KMS-11 (cell line): ENCODE data around the gene PITHD1.

Source experiments
- H2AFZ ChIP-seq: fragments of 200-600 bp; sonication (generic); 2 replicates; pipeline ENCODE4 v1.6.1; 2016; ENCODE audit warnings: antibody characterized with exemption, mixed run types, low read depth
- H3K27ac ChIP-seq: fragments of 200-600 bp; sonication (generic); 2 replicates; pipeline ENCODE4 v1.6.1; 2016; ENCODE audit warnings: mild to moderate bottlenecking, mixed run types
- H3K27me3 ChIP-seq: fragments of 200-600 bp; sonication (generic); 2 replicates; pipeline ENCODE4 v1.6.1; 2017; ENCODE audit warnings: mild to moderate bottlenecking, low read depth, mixed run types, moderate library complexity; ENCODE audit not compliant: insufficient read depth
- H3K36me3 ChIP-seq: fragments of 200-600 bp; sonication (generic); 2 replicates; pipeline ENCODE4 v1.6.1; 2017; ENCODE audit warnings: mild to moderate bottlenecking, mixed run types; ENCODE audit not compliant: insufficient read depth
- H3K4me1 ChIP-seq: fragments of 200-600 bp; sonication (generic); 2 replicates; pipeline ENCODE4 v1.6.1; 2016; ENCODE audit warnings: mild to moderate bottlenecking, low read depth, mixed run types; ENCODE audit not compliant: poor library complexity, severe bottlenecking
- H3K4me2 ChIP-seq: fragments of 200-600 bp; sonication (generic); 2 replicates; pipeline ENCODE4 v1.7.0; 2016; ENCODE audit warnings: mild to moderate bottlenecking, mixed run types
- H3K4me3 ChIP-seq: fragments of 200-600 bp; sonication (generic); IDR thresholded peaks from 2 replicates; pipeline ENCODE4 v1.6.1; 2017; ENCODE audit warnings: low read depth, low read length, mixed read lengths; ENCODE audit not compliant: insufficient read depth
- H3K79me2 ChIP-seq: fragments of 200-600 bp; sonication (generic); 2 replicates; pipeline ENCODE4 v1.6.1; 2016; ENCODE audit warnings: low read depth, mixed run types; ENCODE audit not compliant: insufficient read depth
- H3K9ac ChIP-seq: fragments of 200-600 bp; sonication (generic); 2 replicates; pipeline ENCODE4 v1.6.1; 2016; ENCODE audit warnings: mild to moderate bottlenecking, mixed run types
- H4K20me1 ChIP-seq: fragments of 200-600 bp; sonication (generic); 2 replicates; pipeline ENCODE4 v1.6.1; 2016; ENCODE audit warnings: mild to moderate bottlenecking, mixed run types; ENCODE audit not compliant: insufficient read depth
- TF ChIP-seq, protein P1 (sequence below): fragments of 200-600 bp; sonication (generic); conservative IDR thresholded peaks from 2 replicates; pipeline ENCODE4 v1.6.1; 2017; ENCODE audit warnings: low read depth, mild to moderate bottlenecking, antibody characterized with exemption, low read length, moderate library complexity, mixed read lengths

Gene PITHD1

DNA sequence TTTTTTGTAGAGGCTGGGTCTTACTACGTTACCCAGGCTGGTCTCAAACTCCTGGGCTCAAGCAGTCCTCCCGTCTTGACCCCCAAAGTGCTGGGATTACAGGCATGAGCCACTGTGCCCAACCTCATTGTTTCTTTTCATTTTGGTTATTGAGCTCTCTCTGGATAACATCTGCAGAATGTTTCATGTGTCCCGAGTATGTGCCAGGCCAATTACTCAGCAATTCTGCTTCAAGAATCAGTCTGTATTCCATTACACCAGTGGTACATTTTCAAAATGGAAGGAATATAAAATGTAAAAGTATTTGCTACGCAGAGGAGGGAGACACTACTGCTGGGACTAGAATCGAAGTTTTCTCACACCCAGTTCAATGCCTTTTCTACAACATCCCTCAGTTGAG is 36.6 kb upstream of the PITHD1 start:
- H3K79me2 ChIP-seq: peaks cover 29% of the 10 kb centered on the region
- TF ChIP-seq, protein P1, sequence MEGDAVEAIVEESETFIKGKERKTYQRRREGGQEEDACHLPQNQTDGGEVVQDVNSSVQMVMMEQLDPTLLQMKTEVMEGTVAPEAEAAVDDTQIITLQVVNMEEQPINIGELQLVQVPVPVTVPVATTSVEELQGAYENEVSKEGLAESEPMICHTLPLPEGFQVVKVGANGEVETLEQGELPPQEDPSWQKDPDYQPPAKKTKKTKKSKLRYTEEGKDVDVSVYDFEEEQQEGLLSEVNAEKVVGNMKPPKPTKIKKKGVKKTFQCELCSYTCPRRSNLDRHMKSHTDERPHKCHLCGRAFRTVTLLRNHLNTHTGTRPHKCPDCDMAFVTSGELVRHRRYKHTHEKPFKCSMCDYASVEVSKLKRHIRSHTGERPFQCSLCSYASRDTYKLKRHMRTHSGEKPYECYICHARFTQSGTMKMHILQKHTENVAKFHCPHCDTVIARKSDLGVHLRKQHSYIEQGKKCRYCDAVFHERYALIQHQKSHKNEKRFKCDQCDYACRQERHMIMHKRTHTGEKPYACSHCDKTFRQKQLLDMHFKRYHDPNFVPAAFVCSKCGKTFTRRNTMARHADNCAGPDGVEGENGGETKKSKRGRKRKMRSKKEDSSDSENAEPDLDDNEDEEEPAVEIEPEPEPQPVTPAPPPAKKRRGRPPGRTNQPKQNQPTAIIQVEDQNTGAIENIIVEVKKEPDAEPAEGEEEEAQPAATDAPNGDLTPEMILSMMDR: no peak
- H4K20me1 ChIP-seq: peaks cover 3% of the 10 kb centered on the region
- H3K27me3 ChIP-seq: no peaks in the 10 kb centered on the region
- H3K4me3 ChIP-seq: no peak overlapping the region
- H3K4me1 ChIP-seq: peaks cover 54% of the 10 kb centered on the region
- no peaks in the 10 kb centered on the region for H3K36me3 ChIP-seq
- H3K4me2 ChIP-seq: no peak overlapping the region
- no peak overlapping the region for H3K27ac ChIP-seq
- no peak overlapping the region for H3K9ac ChIP-seq
- no peak overlapping the region for H2AFZ ChIP-seq

DNA sequence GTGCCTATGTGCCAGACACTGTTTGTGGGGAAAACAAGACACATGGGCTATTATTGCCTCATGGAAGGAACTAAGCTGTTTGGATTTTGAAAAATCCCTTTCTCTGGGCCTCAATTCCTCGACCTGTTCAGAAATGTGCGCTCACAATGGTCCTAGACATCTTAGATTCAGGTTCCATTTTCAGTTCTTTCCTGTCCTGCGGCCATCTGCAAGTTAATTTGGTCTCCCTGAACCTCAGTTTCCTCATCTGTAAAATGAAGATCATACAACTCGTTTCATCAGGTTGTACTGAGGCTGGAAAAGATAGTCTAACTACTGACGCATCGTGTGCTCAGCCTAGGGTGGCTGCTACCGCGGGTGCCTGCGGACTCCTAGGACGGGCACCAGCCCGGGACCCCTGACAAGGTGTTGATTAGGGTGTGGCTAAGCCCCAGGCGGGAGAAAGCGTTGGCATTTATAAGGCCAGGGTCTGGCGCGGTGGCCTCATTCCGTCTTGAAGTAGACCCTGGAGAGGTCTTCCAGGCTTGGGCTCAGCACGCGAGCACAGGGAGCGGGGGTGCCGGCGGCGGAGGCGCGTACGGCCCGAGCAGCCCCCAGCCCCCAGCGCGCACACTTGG is 35.4 kb upstream of the PITHD1 start:
- Histone ChIP-seq H3K4me1 (peaks cover 43% of the 10 kb centered on the region), H3K36me3 (no peaks in the 10 kb centered on the region), H4K20me1 (peaks cover 10% of the 10 kb centered on the region), H3K4me3 (peak overlapping the region; percentile 20), H3K27ac (peak overlapping the region; percentile 31; the same call in 1 of the 2 replicates), H2AFZ (peak overlapping the region; percentile 80), H3K9ac (peak overlapping the region; percentile 76), H3K4me2 (peak overlapping the region; percentile 96), H3K79me2 (peaks cover 41% of the 10 kb centered on the region), H3K27me3 (no peaks in the 10 kb centered on the region)
- TF ChIP-seq, protein P1: no peak

DNA sequence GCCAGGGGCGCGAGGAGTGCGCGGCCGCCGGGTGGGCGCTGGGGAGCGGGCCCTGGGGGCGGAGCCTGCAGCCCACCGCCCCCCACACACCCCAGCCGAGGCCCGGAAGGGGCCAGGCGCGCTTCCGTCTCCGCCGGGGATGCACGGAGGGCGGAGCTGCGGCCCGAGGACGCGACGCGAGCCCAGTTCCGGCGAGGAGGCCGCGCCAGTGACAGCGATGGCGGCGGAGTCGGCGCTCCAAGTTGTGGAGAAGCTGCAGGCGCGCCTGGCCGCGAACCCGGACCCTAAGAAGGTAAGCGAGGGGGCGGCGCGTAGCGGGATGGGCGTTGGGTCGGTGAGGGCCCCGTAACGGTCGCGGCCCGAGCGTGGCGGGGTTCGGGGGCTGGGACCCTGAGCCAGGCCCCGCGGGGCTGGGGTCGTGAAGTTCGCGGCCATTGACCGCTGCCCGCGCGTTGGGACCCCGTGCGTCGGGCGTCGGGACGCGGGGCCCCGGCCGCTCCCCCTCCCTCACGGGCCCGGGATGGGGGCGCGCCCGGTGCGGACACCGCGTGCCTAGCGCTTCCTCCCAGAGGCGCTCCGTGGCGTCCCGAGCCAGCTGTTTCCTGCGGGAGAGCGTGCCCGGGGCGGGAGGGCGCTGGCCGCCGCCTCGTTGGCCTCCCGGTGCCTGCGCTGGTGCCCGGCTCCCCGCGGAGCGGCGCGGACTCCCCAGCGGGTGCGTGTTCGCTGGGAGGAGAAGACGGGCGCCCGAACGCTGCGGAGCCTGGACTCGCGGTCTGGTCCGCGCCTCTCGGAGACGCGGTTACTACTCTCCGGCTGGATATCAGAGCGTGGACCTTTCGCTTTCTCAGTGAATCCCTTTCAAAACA is 34.7 kb upstream of the PITHD1 start, which contains the start of gene ELOA:
ELOA (plus strand) TSS at position 185 of the 866 bp plus-strand sequence; CDS start at position 218, 33 bp downstream.
- Histone ChIP-seq H3K9ac (peak within 1 kb of the TSS; percentile 76), H3K27ac (peak within 1 kb of the TSS; percentile 37), H3K4me1 (peaks cover 40% of the 10 kb centered on the region), H3K4me2 (peak within 1 kb of the TSS; percentile 96), H4K20me1 (peaks cover 10% of the 10 kb centered on the region), H3K79me2 (peaks cover 47% of the 10 kb centered on the region), H3K36me3 (no peaks in the 10 kb centered on the region), H3K4me3 (peak within 1 kb of the TSS; percentile 61), H3K27me3 (no peaks in the 10 kb centered on the region), H2AFZ (peak within 1 kb of the TSS; percentile 80)
- TF ChIP-seq, protein P1: no peak

DNA sequence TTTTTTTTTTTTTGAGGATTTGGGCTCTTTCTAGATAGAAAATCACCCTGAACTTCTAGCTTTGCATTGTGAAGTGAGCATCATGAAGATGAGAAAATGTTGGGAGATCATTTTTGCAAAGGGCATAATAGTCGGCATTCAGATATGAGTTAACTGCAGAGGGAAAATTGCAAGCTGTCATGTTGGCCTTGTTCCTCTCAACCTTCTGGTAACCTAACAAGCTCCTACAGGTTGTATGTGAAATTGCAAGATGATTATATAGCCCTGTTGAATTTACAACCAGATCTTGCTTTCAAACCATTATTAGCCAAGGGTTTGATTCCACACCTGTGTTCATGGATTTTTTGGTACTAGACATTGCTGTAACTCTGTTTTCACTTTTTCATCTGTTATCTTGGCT is 32.7 kb upstream of the PITHD1 start:
- no peak overlapping the region for H3K4me3 ChIP-seq
- TF ChIP-seq, protein P1: peak; percentile 42; the same call in 1 of the 2 replicates
- peak overlapping the region; percentile 88; the same call in 1 of the 2 replicates for H3K4me2 ChIP-seq
- H3K27ac ChIP-seq: no peak overlapping the region
- H3K79me2 ChIP-seq: peaks cover 47% of the 10 kb centered on the region
- H3K36me3 ChIP-seq: peaks cover under 1% of the 10 kb centered on the region; the same call in 1 of the 2 replicates
- H4K20me1 ChIP-seq: peaks cover 10% of the 10 kb centered on the region
- no peaks in the 10 kb centered on the region for H3K27me3 ChIP-seq
- peaks cover 39% of the 10 kb centered on the region for H3K4me1 ChIP-seq
- H3K9ac ChIP-seq: no peak overlapping the region
- no peak overlapping the region for H2AFZ ChIP-seq
